Measurements from ENCODE around the gene SDK2.

- TF ChIP-seq GATA3 (IDR thresholded peaks at IDR 0.05; ENCODE audit: low read depth, low read length): no peak
- no peak for TF ChIP-seq GATA2 (IDR thresholded peaks at IDR 0.05; ENCODE audit: low read depth, low read length)
Observed at GRCh38 chr17:73362697-73363096, 281.5 kb downstream of the SDK2 start.

Measured in SH-SY5Y (cell line).